GM19035 (cell line): ENCODE measurements around the gene PTGDR2.

Source experiments
- ATAC-seq: cut with Tn5 transposase; IDR thresholded peaks from one replicate; pipeline ENCODE4 v1.9.1; 2021; ENCODE audit not compliant: unreplicated experiment

Gene PTGDR2

DNA sequence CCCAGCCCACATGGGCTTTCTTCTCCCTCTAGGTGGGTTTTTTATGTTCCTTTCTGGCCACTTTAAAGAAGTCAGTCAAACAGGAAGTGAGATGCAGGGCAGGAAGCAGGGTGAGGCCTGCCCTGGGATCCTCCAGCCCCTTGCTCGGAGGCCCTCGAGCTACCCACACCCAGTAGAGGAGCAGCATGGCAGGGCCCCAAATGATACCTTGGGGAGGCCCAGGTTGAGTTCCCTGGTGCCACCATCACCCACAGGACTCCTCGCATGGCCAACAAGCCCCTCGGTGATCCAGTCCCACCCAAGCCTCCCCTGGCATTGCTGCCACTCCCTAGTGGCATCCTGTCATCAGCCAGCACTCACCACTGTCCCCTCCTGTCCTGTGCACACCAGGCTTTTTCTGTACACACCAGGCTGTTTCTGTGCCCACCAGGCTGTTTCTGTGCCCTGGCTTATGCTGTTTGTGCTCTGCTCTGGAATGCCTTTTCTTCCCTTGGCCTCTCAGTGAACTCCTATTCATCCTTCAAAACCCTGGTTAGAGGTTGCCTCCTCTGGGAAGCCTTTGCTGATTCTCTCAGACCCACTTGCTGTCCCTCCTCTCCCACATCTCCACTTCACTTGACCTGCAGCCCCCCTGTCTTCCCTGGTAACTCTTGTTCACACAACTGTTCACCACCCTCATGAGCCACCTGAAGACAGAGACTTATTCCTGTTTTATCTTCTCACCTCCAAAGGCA, 3.1 kb upstream of the PTGDR2 start:
- ATAC-seq: no peak

DNA sequence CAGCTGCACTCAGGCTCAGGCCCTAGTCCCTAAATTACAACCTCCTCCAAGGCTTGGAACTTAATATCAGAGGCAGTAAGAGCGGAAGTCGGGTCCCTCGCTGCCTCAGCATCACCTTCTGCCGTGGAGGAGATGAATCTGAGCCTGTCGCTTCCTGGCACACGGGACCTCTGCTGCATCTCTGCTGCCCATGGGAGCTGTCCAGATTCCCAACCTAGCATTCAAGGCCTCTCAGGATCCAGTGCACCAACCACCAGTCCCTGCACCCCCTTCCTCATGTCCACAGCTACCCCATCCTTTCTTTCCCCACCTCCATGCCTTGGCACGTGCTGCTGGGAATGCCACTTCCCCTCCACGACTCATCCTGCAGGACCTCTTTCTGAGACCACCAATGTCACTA, 2.5 kb upstream of the PTGDR2 start:
- no peak for ATAC-seq

DNA sequence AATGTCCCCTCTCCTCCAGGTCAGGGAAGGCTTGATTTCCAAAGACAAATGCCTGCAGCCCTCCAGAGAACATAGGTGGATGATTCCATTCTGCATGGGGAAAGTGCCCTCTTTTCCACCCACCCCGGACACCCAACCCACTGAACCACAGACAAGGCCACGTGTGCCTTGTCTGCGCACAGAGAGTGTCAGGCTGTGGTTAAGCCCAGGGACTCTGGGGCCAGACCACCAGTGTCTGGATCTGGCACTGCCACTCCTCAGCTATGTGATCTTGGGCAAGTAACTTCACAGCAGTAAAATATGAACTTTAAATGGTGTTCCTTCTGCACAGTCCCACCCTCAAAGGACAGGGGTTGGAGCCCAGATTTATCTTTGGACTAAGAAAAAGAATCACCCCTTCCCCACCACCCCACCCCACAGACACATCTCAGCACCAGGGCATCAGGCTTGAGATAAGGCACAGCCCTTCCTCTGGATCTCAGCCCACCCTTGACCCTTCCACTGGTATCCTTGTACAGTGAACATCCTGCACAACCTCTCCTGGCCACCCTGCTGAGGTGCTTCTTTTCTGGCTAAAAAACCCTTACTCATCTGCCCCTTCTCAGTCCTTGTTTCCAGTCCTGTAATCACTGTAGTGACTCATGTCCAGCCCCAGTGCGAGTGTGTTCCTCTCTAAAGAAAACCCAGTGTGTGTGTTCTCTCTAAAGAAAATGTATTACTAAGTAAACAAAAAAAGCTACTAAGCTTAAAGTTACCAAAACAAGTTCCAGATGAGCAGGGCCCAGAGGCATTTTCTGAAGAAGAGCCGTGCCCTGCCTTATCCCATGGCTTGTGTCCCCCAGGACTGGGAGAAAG, 1.9 kb upstream of the PTGDR2 start:
- no peak for ATAC-seq

DNA sequence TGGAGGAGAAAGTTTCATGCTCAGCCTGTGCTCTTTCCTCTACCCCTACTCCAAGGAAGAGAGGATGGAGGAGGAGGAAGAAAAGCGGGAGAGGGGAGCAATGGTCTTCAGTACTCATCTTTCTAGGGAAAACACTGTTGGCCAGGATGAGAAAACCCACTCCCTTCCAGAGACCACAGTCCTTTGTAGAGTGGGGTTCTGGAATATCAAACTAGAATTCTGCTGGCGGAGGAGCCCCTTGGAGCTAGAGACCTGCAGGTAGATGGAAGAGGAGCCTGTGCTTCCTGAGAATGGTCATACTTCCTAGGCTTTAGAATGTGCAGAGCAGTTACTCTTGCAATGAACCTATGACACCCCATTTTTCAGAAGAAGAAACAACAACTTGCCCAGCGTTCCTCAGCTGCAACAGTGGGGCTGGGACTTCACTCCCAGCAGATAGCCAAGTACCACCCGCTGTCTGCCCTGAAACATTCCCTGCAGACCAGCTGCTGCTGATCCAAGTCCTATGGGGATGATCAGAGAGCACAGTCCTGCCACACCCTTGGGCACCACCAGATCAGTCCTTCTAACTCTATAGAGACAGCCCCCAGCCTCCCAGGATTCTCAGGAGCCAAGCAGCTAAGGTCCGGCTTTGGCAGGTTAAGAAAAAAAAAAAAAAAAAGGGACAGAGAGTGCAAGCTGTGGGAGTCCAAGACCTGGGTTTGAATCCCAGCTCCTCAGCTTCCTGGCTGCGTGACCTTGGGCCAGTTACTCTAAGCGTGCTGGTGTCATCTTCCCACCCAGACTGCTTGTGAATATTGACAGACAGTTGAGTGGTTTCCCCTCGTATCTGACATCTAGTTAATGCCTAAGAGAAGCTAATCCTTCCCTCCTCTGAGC, 664 bp downstream of the PTGDR2 start:
- ATAC-seq: no peak

DNA sequence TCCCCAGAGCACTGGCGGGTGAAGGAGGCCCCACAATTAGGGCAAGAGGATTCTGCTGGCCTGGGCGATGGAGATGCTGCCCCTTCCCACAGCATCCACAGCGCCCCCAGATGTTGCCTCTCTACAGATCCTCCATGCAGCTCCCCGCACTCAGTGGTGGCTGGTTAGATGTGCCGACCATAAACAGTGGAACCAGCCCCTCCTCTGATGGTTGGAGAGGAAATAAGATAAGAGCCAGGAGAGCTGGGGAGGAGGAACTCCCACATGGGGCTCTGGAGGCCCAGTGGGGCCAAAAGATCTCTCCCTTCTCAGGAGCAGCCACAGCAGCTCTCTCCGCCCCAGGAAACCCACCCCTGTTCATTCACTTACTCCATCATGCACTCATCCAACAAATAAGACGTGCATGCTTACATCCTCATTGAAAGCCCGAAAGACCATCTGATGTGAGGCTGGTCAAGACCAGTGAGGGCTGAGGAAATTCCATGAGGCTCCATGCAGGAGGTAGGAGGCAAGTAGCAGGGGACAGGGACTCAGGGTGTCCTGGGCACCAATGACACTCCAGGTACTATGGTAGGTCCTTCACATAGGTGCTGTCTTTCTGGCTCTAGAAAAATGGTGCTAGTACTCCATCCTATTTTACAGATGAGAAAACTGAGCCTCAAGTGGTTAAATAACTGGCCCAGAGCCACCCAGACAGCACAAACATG, 1.5 kb downstream of the PTGDR2 start:
- no peak for ATAC-seq

DNA sequence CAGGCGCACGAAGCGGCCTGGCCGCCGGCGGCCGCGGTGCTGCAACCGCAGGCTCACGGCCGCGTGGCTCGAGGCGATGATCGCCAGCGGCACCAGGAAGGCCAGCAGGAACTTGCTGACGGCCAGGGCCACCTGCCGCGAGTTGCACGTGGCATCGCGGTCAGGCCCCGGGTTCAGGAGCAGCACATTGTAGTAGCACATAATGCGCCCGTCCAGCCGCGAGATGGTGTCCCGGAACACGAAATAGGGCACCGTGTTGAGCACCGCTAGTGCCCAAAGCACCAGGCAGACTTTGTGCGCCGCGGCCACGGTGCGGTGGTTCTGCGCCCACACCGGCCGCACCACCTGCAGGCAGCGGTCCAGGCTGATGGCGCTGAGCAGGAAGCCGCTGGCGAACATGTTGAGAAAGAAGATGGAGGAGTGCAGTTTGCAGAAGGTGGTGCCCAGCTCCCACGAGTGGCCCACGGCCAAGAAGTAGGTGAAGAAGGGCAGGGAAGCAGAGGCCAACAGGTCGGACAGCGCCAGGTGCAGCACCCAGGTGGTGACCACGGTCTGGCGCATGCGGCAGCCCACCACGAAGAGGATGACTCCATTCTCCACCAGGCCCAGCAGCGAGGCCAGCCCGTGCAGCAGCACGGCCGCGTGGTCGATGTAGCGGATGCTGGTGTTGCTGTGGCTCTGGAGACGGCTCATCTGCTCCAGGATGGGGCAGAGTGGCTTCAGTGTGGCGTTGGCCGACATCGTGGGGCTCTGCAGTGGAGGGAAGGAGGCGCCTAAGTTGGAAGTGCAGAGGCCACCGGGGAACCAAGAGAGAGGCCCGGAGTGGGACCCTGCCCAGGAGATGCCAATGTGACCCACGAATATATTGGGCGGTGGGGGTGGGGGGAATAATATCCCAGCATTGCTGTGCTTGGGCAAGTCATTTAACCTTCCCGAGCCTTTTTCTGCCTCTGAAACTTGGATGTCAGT, 2.5 kb downstream of the PTGDR2 start:
- ATAC-seq: no peak

DNA sequence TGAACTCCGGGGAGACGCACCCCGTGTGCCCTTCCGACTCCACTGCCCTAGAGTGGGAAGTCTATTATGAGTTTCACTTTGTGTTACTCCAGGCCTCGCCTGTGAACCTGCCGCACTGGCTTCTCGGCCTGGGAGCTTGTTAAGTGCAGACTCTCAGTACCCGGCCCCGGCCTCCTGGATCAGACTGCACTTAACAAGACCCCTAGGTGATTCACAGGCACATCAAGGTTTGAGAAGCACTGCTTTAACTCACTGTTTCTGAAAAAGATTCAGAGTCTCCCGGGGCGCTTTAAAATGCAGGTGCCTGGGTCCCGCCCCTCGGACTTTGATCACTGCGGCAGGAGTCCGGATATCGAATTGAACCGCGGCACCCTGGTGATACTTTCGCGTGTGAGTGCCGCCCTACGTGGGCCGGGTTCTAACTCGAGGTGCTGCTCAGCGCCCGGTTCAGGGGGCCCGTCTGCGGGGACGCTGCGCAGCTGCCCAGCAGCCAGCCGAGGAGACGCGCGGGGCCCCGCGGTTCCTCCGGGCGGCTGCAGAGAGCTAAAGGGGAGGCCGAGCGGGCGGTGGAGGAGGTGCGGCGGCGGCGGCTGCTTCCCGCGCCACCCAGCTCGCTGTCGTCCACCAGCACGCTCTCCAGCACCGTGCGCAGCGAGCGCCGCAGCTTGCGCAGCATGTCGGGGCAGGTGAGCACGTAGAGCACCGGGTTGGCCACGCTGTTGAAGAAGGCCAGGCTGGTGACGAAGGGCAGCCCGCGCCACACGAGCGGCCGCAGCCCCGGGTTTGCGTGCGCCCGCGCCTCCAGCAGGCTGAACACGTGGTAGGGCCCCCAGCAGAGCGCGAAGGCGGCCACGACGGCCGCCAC, 3.4 kb downstream of the PTGDR2 start:
- no peak for ATAC-seq

DNA sequence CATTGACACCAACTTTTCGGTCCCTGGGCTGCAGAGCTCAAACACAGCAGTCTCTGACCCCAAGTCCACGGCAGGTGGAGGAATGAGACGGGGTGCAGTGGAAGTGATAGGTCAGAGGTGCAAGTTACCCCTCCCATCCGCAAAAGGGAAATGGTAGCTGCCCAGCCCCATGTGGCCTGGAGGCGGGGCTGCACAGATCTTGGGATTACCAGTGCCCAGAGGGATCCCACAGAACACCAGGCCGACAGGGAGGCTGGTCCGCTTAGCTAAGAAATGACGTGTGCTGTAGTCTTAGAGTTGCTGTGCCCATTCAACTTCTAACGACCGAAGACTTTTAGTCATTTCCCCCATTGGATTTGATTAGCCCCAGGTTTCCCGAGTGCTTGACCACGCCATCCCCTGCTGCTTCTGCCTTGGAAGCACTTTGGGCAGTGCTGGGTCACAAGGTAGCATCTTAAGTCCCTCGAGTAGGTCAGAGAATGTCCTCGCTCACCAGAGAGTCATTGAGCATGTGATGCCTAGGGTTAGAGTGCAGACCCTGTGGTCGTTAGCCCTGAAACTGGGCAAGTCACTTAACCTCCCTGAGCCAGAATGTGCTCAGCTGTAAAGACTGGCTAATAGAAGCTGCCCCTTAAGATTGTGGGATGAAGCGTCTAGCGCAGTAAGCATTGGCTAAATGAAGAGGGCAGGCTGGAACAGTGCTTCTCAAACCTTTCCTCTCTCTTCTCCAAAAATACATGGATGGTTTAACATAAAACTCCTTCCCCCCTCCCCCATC, 4.2 kb downstream of the PTGDR2 start:
- no peak for ATAC-seq

DNA sequence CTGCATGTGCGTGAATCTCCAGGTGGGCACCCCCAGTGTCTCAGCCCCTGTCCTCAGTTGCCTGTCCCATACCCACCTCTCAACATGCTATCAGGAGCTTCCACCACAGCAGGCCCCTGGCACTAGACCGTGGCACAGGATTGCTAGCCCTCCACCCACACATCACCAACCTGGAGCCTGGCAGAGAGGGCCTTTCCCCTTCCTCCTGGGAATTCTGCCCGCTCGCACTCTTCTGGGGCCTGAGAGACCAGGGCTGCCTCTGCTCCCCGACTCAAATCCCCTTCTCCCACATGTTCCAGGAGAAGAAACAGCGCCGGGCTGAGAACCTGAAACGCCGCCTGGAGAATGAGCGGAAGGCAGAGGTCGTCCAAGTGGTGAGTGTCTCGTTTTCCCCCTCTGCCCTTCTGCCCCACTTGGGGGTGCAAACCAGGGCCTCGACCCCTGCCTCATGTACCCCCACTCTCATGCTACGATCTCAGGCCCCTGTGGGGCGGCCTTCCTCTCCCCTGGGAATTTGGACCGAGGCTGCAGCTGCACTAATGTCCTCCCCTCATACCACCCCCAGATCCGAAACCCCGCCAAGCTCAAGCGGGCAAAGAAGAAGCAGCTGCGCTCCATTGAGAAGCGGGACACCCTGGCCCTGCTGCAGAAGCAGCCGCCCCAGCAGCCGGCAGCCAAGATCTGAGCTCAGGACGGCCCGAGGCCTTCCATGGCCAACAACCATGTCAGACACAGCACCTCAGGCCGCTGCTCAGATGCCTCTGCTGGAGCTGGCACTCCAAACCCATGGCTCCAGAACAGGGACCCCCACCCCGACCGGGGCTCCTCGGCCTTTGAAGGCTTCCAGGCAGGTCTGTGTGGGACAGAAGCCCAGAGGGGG, 5.9 kb downstream of the PTGDR2 start:
- ATAC-seq: no peak

DNA sequence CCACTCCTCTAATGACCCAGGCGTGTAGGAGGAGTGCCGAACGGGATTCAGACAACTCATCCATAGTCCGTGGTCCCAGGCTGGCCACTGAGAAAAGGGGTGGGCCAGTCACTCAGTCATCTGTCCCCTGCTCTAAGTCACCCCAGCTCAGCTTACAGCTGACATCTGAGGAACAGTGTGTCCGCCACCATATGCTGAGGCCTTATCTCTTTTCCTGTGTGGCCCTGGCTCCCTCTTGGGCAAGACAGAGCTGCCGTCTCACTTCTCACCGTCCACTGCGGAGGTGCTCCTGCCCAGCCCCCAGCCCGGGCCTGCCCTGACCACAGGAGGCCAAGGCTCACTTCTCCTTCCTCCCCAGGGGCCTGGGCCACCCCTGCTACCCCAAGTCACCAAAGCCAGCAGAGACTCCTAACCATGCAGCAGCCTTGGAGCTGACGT, 7.0 kb downstream of the PTGDR2 start:
- no peak for ATAC-seq

DNA sequence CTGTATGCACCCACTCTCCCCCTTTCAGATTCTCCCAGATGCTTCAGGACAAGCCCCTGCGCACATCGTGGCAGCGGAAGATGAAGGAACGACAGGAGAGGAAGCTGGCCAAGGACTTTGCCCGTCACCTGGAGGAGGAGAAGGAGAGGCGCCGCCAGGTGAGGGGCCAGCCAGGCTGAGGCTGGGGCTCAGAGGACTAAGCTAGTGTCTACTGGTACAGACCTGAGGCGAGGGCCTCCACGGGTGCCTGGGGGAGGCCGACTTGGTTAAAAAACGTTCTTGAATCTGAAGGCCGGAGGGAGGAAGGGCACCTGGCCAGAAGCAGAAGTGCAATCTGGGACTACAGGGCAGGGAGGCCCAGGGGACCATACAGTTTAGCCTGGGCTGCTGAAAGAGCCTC, 7.9 kb downstream of the PTGDR2 start:
- no peak for ATAC-seq

DNA sequence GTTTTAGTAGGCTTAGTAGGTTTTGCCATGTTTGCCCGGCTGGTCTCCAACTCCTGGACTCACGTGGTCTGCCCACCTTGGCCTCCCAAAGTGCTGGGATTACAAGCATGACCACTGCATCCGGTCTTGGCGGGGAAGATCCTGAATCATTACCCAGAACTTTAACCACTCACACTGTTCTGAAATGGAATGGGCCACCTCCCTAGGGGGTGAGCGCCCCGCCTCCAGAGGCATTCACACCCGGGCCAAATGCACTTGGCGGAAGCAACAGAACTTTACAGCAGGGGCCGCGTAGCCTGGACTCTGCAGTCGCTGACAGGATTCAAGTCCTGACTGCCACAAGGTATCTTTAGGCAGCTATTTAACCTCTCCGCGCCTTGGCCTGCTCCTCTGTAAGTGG, 8.5 kb downstream of the PTGDR2 start:
- ATAC-seq: no peak

DNA sequence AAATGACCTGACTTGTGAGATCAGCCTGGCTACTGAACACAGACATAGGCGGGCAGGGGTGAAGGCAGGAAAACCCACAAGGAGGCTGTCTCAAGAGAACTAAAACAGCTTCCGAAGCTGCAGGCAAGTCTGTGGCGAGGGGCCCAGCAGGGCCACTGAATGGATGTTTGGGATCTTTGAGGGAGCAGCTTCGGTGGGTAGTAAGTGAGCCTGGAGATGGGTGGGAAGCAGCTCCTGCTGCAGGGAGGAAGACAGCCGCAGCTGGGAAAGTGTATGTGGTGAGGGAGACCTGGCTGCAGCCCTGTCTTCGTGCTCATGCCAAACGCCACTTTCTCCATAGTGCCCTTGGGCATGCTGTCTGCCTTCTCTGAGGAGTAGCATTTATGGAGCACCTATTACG, 10.4 kb downstream of the PTGDR2 start:
- ATAC-seq: no peak

DNA sequence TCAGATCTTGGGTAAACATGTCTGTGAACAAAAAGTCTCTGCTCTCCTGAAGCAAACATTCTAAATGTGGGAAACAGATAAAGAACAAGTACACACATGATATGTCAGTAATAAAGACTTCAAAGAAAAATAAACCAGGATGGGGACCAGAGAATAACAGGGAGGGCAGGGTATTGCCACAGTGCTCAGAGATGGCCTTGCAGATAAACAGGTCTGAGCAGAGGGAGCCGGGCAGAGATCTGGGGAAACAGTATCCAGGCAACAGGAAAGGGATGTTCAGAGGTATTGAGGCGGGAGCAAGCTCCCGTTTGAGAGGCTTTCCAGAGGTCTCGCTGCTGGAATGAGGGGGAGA, 10.9 kb downstream of the PTGDR2 start:
- no peak for ATAC-seq

DNA sequence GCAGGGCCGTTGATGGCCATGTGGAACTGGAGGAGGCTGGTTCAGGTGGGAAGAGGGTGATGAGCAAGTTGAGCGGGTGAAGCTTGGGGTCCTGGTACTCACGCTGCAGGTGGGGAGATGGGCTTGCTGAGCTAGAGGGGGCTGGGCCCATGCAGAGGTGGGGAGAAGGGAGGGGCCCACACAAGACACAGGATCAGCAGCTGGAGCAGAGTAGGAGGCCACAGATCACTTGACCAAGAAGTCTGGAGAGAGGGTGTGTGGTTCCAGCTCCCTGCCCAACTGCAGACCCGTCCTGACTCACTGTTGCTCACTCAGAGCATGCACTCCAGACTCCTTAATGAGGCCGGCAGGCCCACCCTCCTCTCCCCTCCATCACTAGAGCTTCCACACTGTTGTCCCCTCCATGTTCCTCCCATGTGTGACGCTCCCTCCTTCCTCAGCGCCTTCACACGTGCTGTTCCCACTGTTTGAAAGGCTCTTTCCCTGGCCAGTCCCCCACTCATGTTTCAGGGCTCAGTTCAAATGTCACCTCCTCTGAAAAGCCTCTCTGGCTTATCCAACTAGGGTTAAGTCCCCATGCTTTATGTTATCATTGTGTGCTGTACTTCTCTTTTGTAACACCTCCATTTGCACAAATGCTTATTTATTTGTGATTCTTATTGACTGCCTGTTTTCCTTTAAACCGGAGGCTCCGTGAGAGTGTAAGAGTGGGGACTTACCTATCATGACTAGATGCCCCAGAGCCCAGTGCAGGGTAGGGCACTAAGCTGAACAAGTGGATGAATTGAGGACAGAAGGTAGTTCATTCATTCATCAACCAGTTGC, 11.5 kb downstream of the PTGDR2 start:
- no peak for ATAC-seq
